Kidney epithelial cell (primary cell): ENCODE data around the gene CHI3L1. TPM values are rescaled to one million over a fixed set of nuclear protein-coding genes. Genes with fewer than 3 reads are reported as not detected.
A peak's percentile ranks its signal among the peaks of the same experiment; 100 is the strongest.

ENCODE experiments used
- DNase-seq: peaks from one replicate; pipeline ENCODE4 v3.0.0-alpha.2; 2010; ENCODE audit warnings: low read depth
- H3K27me3 ChIP-seq: 2 replicates; pipeline ENCODE4 v1.6.0; 2011; ENCODE audit warnings: low read length; ENCODE audit not compliant: control insufficient read depth, insufficient read depth
- H3K36me3 ChIP-seq: 2 replicates; pipeline ENCODE4 v1.5.1; 2011; ENCODE audit warnings: low read length; ENCODE audit not compliant: control insufficient read depth, insufficient read depth
- H3K4me3 ChIP-seq: 2 replicates; pipeline ENCODE4 v1.5.1; 2011; ENCODE audit warnings: low read depth, mild to moderate bottlenecking, control low read depth, low read length
- total RNA-seq: library from RNA; depleted of rRNA; stranded (reverse); fragments of >200 nt; gene quantifications from 2 replicates; pipeline ENCODE4 v1.2.3, GENCODE V29; 2015
- TF ChIP-seq, protein P1 (sequence below): IDR thresholded peaks from 2 replicates; pipeline ENCODE4 v1.5.1; 2011; ENCODE audit warnings: mild to moderate bottlenecking, moderate library complexity, low read length, control low read depth, inconsistent platforms; ENCODE audit not compliant: insufficient read depth, poor library complexity, severe bottlenecking

CHI3L1 gene
- total RNA-seq, 1 donor from 2014 or later = 1.5 TPM

DNA sequence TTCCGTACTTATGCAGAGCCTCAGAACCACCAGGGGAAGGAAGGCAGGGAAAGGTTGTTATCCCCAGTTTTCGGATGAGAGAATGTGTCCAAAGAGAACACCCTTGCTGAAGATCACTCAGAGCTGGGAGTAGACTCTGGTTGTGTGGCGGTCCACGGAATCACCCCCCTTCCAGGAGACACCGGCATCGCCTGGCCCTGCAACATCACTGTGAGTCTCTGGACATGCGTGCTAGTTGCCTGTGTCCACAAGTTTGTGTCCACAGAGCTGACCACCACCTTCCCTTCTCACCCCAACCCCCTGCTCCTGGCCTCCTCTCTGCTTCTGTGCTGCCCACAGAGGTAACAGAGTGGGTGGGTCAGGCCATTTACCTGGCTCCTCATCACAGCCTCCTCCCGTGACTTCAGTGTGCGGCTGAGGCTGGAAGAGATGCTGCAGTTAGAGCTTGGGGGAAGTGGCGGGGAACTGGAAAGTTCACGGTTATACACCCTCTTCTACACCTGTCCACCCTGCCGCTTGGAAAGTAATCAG, 18.2 kb downstream of the CHI3L1 start:
- H3K4me3 ChIP-seq = no peak overlapping the region
- H3K36me3 ChIP-seq = peaks cover 2% of the 10 kb centered on the region
- DNase-seq = no peak
- no peaks in the 10 kb centered on the region for H3K27me3 ChIP-seq
- TF ChIP-seq, protein P1, sequence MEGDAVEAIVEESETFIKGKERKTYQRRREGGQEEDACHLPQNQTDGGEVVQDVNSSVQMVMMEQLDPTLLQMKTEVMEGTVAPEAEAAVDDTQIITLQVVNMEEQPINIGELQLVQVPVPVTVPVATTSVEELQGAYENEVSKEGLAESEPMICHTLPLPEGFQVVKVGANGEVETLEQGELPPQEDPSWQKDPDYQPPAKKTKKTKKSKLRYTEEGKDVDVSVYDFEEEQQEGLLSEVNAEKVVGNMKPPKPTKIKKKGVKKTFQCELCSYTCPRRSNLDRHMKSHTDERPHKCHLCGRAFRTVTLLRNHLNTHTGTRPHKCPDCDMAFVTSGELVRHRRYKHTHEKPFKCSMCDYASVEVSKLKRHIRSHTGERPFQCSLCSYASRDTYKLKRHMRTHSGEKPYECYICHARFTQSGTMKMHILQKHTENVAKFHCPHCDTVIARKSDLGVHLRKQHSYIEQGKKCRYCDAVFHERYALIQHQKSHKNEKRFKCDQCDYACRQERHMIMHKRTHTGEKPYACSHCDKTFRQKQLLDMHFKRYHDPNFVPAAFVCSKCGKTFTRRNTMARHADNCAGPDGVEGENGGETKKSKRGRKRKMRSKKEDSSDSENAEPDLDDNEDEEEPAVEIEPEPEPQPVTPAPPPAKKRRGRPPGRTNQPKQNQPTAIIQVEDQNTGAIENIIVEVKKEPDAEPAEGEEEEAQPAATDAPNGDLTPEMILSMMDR = no peak

DNA sequence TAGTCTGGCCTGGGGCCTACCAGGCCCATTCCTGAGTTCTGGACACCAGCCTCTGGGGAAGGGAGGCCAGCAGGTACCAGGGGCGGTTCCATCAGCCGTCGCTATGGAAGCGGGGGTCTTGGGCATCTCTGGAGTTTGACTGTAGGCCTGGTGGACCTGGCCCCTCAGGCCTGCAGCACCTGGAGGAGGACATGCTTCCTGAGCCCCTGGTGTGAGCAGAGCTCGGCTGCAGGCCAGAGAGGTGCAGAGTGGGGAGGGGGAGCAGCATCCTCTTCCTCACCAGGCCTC, 18.6 kb downstream of the CHI3L1 start:
- H3K27me3 ChIP-seq = no peaks in the 10 kb centered on the region
- no peak overlapping the region for H3K4me3 ChIP-seq
- peaks cover 2% of the 10 kb centered on the region for H3K36me3 ChIP-seq
- no peak for DNase-seq
- TF ChIP-seq, protein P1 = no peak

DNA sequence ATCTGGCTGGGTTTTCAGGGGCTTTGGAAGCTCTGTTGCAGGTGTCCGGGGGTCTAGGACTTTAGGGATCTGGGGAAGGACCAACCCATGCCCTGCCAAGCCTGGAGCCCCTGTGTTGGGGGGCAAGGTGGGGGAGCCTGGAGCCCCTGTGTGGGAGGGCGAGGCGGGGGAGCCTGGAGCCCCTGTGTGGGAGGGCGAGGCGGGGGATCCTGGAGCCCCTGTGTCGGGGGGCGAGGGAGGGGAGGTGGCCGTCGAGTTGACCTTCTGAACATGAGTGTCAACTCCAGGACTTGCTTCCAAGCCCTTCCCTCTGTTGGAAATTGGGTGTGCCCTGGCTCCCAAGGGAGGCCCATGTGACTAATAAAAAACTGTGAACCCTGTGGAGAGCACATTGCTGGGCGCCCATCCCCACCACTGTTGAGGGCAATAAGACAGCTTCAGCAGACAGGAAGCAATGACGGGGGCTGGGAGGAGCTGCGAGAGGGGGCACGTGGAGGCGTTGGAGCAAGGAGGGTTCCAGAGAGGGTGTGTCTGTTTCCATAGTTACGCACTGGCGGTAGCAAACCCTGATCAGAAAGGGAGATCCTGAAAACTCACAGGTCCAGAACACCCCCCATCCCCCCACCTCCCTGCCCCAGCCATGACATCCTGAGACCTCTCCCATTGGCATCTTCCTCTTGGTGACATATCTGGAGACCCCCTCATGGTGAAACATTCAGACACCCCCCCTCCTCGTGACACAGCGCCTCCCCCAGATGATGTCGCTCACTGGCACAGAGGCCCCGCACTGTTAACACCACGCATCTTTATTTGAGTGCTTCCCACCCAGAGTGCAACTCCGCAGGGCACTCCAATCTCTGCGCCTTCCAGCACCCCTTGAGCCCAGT, 19.2 kb downstream of the CHI3L1 start:
- Histone ChIP-seq H3K4me3 (no peak overlapping the region), H3K36me3 (peaks cover 2% of the 10 kb centered on the region), H3K27me3 (no peaks in the 10 kb centered on the region)
- TF ChIP-seq, protein P1 = no peak
- DNase-seq = no peak

DNA sequence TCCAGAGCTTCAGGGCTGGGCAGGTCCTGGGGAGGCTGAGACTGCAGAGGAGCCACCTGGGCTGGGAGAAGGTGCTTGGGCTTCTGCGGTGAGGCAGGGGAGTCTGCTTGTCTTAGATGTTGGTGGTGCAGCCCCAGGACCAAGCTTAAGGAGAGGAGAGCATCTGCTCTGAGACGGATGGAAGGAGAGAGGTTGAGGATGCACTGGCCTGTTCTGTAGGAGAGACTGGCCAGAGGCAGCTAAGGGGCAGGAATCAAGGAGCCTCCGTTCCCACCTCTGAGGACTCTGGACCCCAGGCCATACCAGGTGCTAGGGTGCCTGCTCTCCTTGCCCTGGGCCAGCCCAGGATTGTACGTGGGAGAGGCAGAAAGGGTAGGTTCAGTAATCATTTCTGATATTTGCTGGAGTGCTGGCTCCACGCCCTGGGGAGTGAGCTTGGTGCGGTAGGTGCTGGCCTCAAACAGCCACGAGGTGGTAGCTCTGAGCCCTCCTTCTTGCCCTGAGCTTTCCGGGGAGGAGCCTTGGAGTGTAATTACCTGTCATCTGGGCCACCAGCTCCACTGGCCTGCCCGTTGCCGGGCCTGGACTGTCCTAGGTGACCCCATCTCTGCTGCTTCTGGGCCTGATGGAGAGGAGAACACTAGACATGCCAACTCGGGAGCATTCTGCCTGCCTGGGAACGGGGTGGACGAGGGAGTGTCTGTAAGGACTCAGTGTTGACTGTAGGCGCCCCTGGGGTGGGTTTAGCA, 20.1 kb downstream of the CHI3L1 start:
- TF ChIP-seq, protein P1 = peak; percentile 13

DNA sequence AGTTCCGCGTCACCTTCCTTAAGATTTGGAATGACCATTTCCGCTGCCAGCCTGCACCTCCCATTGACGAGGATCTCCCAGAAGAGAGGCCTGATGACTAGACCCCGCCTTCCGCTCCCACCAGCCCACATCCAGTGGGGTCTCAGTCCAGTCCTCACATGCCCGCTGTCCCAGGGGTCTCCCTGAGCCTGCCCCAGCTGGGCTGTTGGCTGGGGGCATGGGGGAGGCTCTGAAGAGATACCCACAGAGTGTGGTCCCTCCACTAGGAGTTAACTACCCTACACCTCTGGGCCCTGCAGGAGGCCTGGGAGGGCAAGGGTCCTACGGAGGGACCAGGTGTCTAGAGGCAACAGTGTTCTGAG, 20.7 kb downstream of the CHI3L1 start:
- no peaks in the 10 kb centered on the region for H3K27me3 ChIP-seq
- TF ChIP-seq, protein P1 = no peak

More for the DNA sequence above, 20.1 kb downstream of the CHI3L1 start:
- no peaks in the 10 kb centered on the region for H3K27me3 ChIP-seq
- H3K36me3 ChIP-seq = peaks cover 2% of the 10 kb centered on the region
- H3K4me3 ChIP-seq = no peak overlapping the region
- DNase-seq = no peak

More for the DNA sequence above, 20.7 kb downstream of the CHI3L1 start:
- peaks cover 2% of the 10 kb centered on the region for H3K36me3 ChIP-seq
- H3K4me3 ChIP-seq = no peak overlapping the region
- DNase-seq = no peak
